Measurements from ENCODE around the gene GALK2. TPM values are rescaled to one million over a fixed set of nuclear protein-coding genes. Genes with fewer than 3 reads are reported as not detected.

GALK2 gene
- total RNA-seq, 1 donor = 44.2 TPM

DNA sequence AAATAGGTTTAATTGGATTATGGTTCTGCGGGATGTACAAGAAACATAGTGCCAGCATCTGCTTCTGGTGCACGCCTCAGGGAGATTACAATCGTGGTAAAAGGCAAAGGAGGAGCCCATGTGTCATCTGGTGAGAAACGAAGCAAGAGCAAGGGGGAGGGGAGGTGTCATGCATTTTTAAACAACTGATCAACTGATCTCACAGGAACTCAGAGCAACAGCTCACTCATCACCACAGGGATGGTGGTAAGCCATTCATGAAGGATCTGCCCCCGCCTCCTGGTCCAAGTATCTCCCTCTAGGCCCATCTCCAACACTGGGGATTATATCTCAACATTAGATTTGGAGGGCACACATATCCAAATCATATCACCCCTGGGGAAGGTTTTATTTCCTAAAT is 210.9 kb downstream of the GALK2 start:
- DNase-seq (ENCODE audit: insufficient read length, low spot score, missing footprints) = no peak
- H3K79me2 ChIP-seq (ENCODE audit: insufficient read depth, low read length) = no peaks in the 10 kb centered on the region
- no peak for TF ChIP-seq CTCF (IDR thresholded peaks at IDR 0.05; ENCODE audit: extremely low read depth, low read depth, low read length)

More for the DNA sequence above, 210.9 kb downstream of the GALK2 start:
- Histone ChIP-seq H3K9me3 (ENCODE audit: low read depth, low read length) (no peaks in the 10 kb centered on the region), H4K20me1 (ENCODE audit: insufficient read depth, low read length) (no peaks in the 10 kb centered on the region), H3K36me3 (ENCODE audit: insufficient read depth, low read length) (no peaks in the 10 kb centered on the region), H3K4me3 (ENCODE audit: insufficient read depth, low read length) (no peak overlapping the region), H3K27ac (ENCODE audit: low read depth, low read length) (no peak overlapping the region), H2AFZ (ENCODE audit: low read length) (no peak overlapping the region), H3K4me1 (ENCODE audit: insufficient read depth, low read length) (no peaks in the 10 kb centered on the region), H3K4me2 (ENCODE audit: insufficient read depth, low read length) (no peak overlapping the region), H3K27me3 (ENCODE audit: insufficient read depth, low read length) (no peaks in the 10 kb centered on the region)

Small RNA genes lying within 50 kb of the gene (small RNA-seq; reads per million reads assigned to genes)
- gene MIR4716 = not detected
- not detected for gene RF00019
- not detected for gene RN7SL307P

Other genes with a start within 250 kb of the GALK2 start
- 0.72 and 1.5 TPM in 2 replicates for gene SHC4, start 206.3 kb upstream of the GALK2 start, total RNA-seq
- gene SECISBP2L, start 123.8 kb upstream of the GALK2 start, total RNA-seq = 42.3 and 52.7 TPM in 2 replicates
- gene COPS2, start 14.6 kb upstream of the GALK2 start, total RNA-seq = 101 and 104 TPM in 2 replicates